HCT116 (cell line): ENCODE measurements around the gene RADIL. TPM values are rescaled to one million over a fixed set of nuclear protein-coding genes. Genes with fewer than 3 reads are reported as not detected.

Source experiments
- ATAC-seq: fragments of 200-7000 bp; cut with Tn5 transposase; 2 replicates; pipeline ENCODE4 v1.9.1; 2020; ENCODE audit warnings: mild to moderate bottlenecking, moderate library complexity
- BruUV-seq: library from RNA; stranded (reverse); fragments of 400-500 nt; replicated peaks from 2 replicates; lab custom pipeline; 2021; lab: Mats Ljungman, UMichigan
- CTCF ChIA-PET: fragments of 300-600 bp; sonication (Branson Sonifier 250); formaldehyde crosslinking; loops from one replicate; lab custom pipeline; 2021; ENCODE audit warnings: antibody characterized with exemption; lab: Charles Lee
- POLR2A ChIA-PET: fragments of 300-600, 350-600 bp; sonication (Branson Sonifier 250); formaldehyde crosslinking; loops from one replicate; lab custom pipeline; 2021; ENCODE audit warnings: antibody characterized with exemption; lab: Charles Lee
- RAD21 ChIA-PET, 2 experiments: fragments of 300-600 bp; sonication (Branson Sonifier 250); formaldehyde crosslinking; loops; one replicate each; lab custom pipeline; 2023; ENCODE audit warnings: low total read pairs in 2 of 2; ENCODE audit not compliant: uncharacterized antibody in 2 of 2, unreplicated experiment in 2 of 2, low non-redundant PET in 1 of 2; lab: Charles Lee
- DNase-seq: peaks from one replicate; pipeline ENCODE4 v3.0.0-alpha.2; 2010; ENCODE audit warnings: low read depth, low spot score
- H2AFZ ChIP-seq: fragments of 200-600 bp; shearing (Covaris generic), sonication (generic); 2 replicates; pipeline ENCODE4 v1.6.1; 2017; ENCODE audit warnings: low read depth, mixed run types, mixed read lengths, antibody characterized with exemption, low read length; ENCODE audit not compliant: poor library complexity, severe bottlenecking
- H3K27ac ChIP-seq: 2 replicates; pipeline ENCODE4 v1.5.1; 2012; ENCODE audit warnings: low read depth, low read length
- H3K27me3 ChIP-seq: fragments of 200-600 bp; sonication (generic); 2 replicates; pipeline ENCODE4 v1.6.1; 2016; ENCODE audit warnings: mixed run types, low read length, mixed read lengths; ENCODE audit not compliant: insufficient read depth
- H3K36me3 ChIP-seq, 2 experiments: fragments of 200-500 bp in 1 of 2; fragments of 200-600 bp in 1 of 2; sonication (Bioruptor generic) in 1 of 2; sonication (generic) in 1 of 2; 2 replicates each; pipeline versions ENCODE4 v1.5.1 to v1.6.1; 2014 to 2016; ENCODE audit warnings: low read length in 2 of 2, inconsistent platforms in 1 of 2, mixed read lengths in 1 of 2, mixed run types in 1 of 2; ENCODE audit not compliant: insufficient read depth in 2 of 2, control insufficient read depth in 1 of 2
- H3K4me1 ChIP-seq, 2 experiments: fragments of 200-600 bp in 1 of 2; sonication (generic) in 1 of 2; 2 replicates each; pipeline versions ENCODE4 v1.5.1 to v1.6.1; 2012 to 2017; ENCODE audit warnings: low read length in 2 of 2, inconsistent platforms in 1 of 2, mild to moderate bottlenecking in 1 of 2, mixed read lengths in 1 of 2, mixed run types in 1 of 2, moderate library complexity in 1 of 2; ENCODE audit not compliant: insufficient read depth in 2 of 2, control insufficient read depth in 1 of 2
- H3K4me2 ChIP-seq: fragments of 200-600 bp; sonication (generic); 2 replicates; pipeline ENCODE4 v1.6.1; 2017; ENCODE audit warnings: mixed run types, low read length, mixed read lengths
- H3K4me3 ChIP-seq, 2 experiments: fragments of 200-600 bp in 1 of 2; sonication (generic) in 1 of 2; replicated peaks in 1 of 2; 2 replicates each; pipeline ENCODE4 v1.5.1; 2011 to 2016; ENCODE audit warnings: low read length in 2 of 2, control low read depth in 1 of 2, low read depth in 1 of 2, mild to moderate bottlenecking in 1 of 2, mixed read lengths in 1 of 2, mixed run types in 1 of 2
- H3K79me2 ChIP-seq: fragments of 200-600 bp; sonication (generic); 2 replicates; pipeline ENCODE4 v1.6.1; 2017; ENCODE audit warnings: mild to moderate bottlenecking, mixed run types, low read length, moderate library complexity, mixed read lengths; ENCODE audit not compliant: insufficient read depth
- H3K9ac ChIP-seq: fragments of 200-600 bp; sonication (generic); 2 replicates; pipeline ENCODE4 v1.6.1; 2016; ENCODE audit warnings: low read length, mixed read lengths
- H3K9me2 ChIP-seq: fragments of 200-600 bp; sonication (generic), shearing (Covaris generic); 2 replicates; pipeline ENCODE4 v1.6.1; 2017; ENCODE audit warnings: mixed run types, mild to moderate bottlenecking, moderate library complexity; ENCODE audit not compliant: insufficient read depth
- H3K9me3 ChIP-seq, 2 experiments: fragments of 200-500 bp in 1 of 2; fragments of 200-600 bp in 1 of 2; sonication (Bioruptor generic) in 1 of 2; sonication (generic) in 1 of 2; 2 replicates each; pipeline ENCODE4 v1.6.1; 2014 to 2017; ENCODE audit warnings: low read length in 2 of 2, mixed read lengths in 2 of 2, inconsistent platforms in 1 of 2, low read depth in 1 of 2, mild to moderate bottlenecking in 1 of 2, mixed run types in 1 of 2, moderate library complexity in 1 of 2; ENCODE audit not compliant: control insufficient read depth in 1 of 2, insufficient read depth in 1 of 2
- H4K20me1 ChIP-seq: fragments of 200-600 bp; sonication (generic), shearing (Covaris generic); 2 replicates; pipeline ENCODE4 v1.6.1; 2017; ENCODE audit warnings: mixed run types, mild to moderate bottlenecking, moderate library complexity; ENCODE audit not compliant: insufficient read depth
- CEBPB ChIP-seq: IDR thresholded peaks from 2 replicates; pipeline ENCODE4 v1.6.1; 2012; ENCODE audit warnings: low read depth
- CTCF ChIP-seq, 3 experiments: fragments of 200-600 bp in 1 of 3; sonication (generic) in 1 of 3; IDR thresholded peaks in 2 of 3; conservative IDR thresholded peaks in 1 of 3; 2 replicates each; pipeline ENCODE4 v1.5.1; 2012 to 2017; ENCODE audit warnings: low read depth in 2 of 3, low read length in 2 of 3, antibody characterized with exemption in 1 of 3, borderline replicate concordance in 1 of 3, control low read depth in 1 of 3, mild to moderate bottlenecking in 1 of 3, mixed read lengths in 1 of 3, mixed run types in 1 of 3, moderate library complexity in 1 of 3; ENCODE audit not compliant: insufficient read depth in 1 of 3
- REST ChIP-seq: IDR thresholded peaks from 2 replicates; pipeline ENCODE4 v1.6.1; 2012; ENCODE audit warnings: low read depth
- ZFX ChIP-seq: fragments of 450-650 bp; IDR thresholded peaks from 2 replicates; pipeline ENCODE4 v1.6.1; 2017
- intact Hi-C: fragments of 100-400 bp; cut with micrococcal nuclease; formaldehyde crosslinking; loops from 2 replicates; pipeline ENCODE4 v1.10.0; 2022
- total RNA-seq: library from RNA; stranded (reverse); gene quantifications from one replicate; pipeline ENCODE4 v1.2.1, GENCODE V29; 2021; ENCODE audit not compliant: unreplicated experiment

Gene RADIL
- total RNA-seq, 1 experiment from 2014 or later: 5.3 TPM

- TF ChIP-seq REST (no peak), ZFX (no peak)
- TF ChIP-seq, all 23 proteins: peak for 0
Measured at GRCh38 chr7:4766666-4767519, 116.6 kb downstream of the RADIL start (continued).

GRCh38 chr7:4765776-4766490, 117.6 kb downstream of the RADIL start:
- ChIA-PET RAD21 (no interaction called here), CTCF (no interaction called here), POLR2A (no interaction called here)
- peak in 2 of 3 experiments; percentile 8 to 17; a peak in 2 of 6 replicates for TF ChIP-seq CTCF (IDR thresholded peaks at IDR 0.05 in 2 of 3, conservative IDR thresholded peaks at IDR 0.05 in 1 of 3; ENCODE audit: borderline replicate concordance in 1 of 3, insufficient read depth in 1 of 3, low read depth in 2 of 3, low read length in 2 of 3)
- TF ChIP-seq CEBPB: no peak
- H3K4me3 ChIP-seq: no peak overlapping the region
- H3K9ac ChIP-seq: no peak overlapping the region
- DNase-seq (no peak), ATAC-seq (0 out of 2 replicates have a peak, but pooled peaks have one; percentile 18)
- H3K9me3 ChIP-seq: no peaks in the 10 kb centered on the region
- H3K36me3 ChIP-seq: peaks cover 19 to 27% of the 10 kb centered on the region in 2 experiments; a peak in 3 of 4 replicates
- no peak overlapping the region for H2AFZ ChIP-seq
- intact Hi-C loops: no loop called here
- H3K4me2 ChIP-seq: no peak overlapping the region
- H3K27me3 ChIP-seq: no peaks in the 10 kb centered on the region
- 0 out of 2 replicates have a peak, but pooled peaks cover 4% of the 10 kb centered on the region for H3K79me2 ChIP-seq
- no peaks in the 10 kb centered on the region for H4K20me1 ChIP-seq
- H3K27ac ChIP-seq: no peak overlapping the region
- BruUV-seq: no TSS peak
- H3K4me1 ChIP-seq: no peaks in the 10 kb centered on the region
- no peaks in the 10 kb centered on the region for H3K9me2 ChIP-seq
